Measurements from ENCODE around the gene SDCCAG8. TPM values are rescaled to one million over a fixed set of nuclear protein-coding genes. Genes with fewer than 3 reads are reported as not detected.

SDCCAG8 gene
- total and polyA plus RNA-seq, 2 of the 8 experiments (the other 6 are each of a cell fraction or from before 2014, with no cell fraction given), result 15.6 to 21.0 TPM

GRCh38 chr1:243254927-243255790, 682 bp upstream of the SDCCAG8 start, which contains the start of gene CEP170 (continued):
- no peak for TF ChIP-seq CTCF (IDR thresholded peaks at IDR 0.05; ENCODE audit: control extremely low read depth in 1 of 3, insufficient read depth in 1 of 3, low read depth in 1 of 3, low read length in 3 of 3)
- peak; percentile 89 for TF ChIP-seq CREB1 (IDR thresholded peaks at IDR 0.05)
- TF ChIP-seq POLR2AphosphoS5 (IDR thresholded peaks at IDR 0.05; ENCODE audit: low read depth, low read length), result peak; percentile 77; the same call in 1 of the 2 replicates
- no peak for TF ChIP-seq SRF (IDR thresholded peaks at IDR 0.05; ENCODE audit: low read depth, low read length)
- no peak for TF ChIP-seq SUZ12 (IDR thresholded peaks at IDR 0.05; ENCODE audit: low read length)
- 0 out of 2 replicates have a peak, but pooled peaks have one; percentile 14 for TF ChIP-seq SP1 (IDR thresholded peaks at IDR 0.05; ENCODE audit: low read depth, low read length)
- no peak for TF ChIP-seq ATF3 (IDR thresholded peaks at IDR 0.05; ENCODE audit: insufficient read depth, low read depth, low read length)
- no peak for TF ChIP-seq SP4 (IDR thresholded peaks at IDR 0.05; ENCODE audit: low read length)
- TF ChIP-seq RNF2 (IDR thresholded peaks at IDR 0.05; ENCODE audit: borderline replicate concordance, low read depth, low read length, missing control alignments, poor library complexity, severe bottlenecking), result no peak
- no peak for TF ChIP-seq POU5F1 (IDR thresholded peaks at IDR 0.05; ENCODE audit: low read depth, low read length)
- TF ChIP-seq BACH1 (IDR thresholded peaks at IDR 0.05; ENCODE audit: low read length), result no peak
- TF ChIP-seq SIRT6 (IDR thresholded peaks at IDR 0.05; ENCODE audit: low read length), result no peak
- TF ChIP-seq RXRA (IDR thresholded peaks at IDR 0.05; ENCODE audit: insufficient read depth, low read depth, low read length), result no peak
- TF ChIP-seq USF2 (IDR thresholded peaks at IDR 0.05; ENCODE audit: low read length), result no peak
- TF ChIP-seq RAD21 (IDR thresholded peaks at IDR 0.05 in 1 of 2, conservative IDR thresholded peaks at IDR 0.05 in 1 of 2; ENCODE audit: low read depth in 2 of 2, low read length in 2 of 2), result no peak
- TF ChIP-seq KDM4A (IDR thresholded peaks at IDR 0.05; ENCODE audit: low read depth, low read length, severe bottlenecking), result peak; percentile 91
- no peak for TF ChIP-seq CHD2 (IDR thresholded peaks at IDR 0.05; ENCODE audit: low read length)
- TF ChIP-seq TAF1 (IDR thresholded peaks at IDR 0.05; ENCODE audit: low read depth, low read length), result peak; percentile 68
- TF ChIP-seq EP300 (IDR thresholded peaks at IDR 0.05; ENCODE audit: borderline replicate concordance in 1 of 2, low read depth in 2 of 2, low read length in 2 of 2), result no peak

All from H1 (cell line).